Measurements from ENCODE around the gene PARD3. TPM values are rescaled to one million over a fixed set of nuclear protein-coding genes. Genes with fewer than 3 reads are reported as not detected.

The PARD3 gene
- total and polyA plus RNA-seq, 10 of the 15 experiments (the other 5 are each of a cell fraction or from before 2014, with no cell fraction given): 2.6 to 43.1 (median 13.9) TPM

- Histone ChIP-seq H3K4me1 (ENCODE audit: control insufficient read depth, insufficient read depth, low read length) (no peaks in the 10 kb centered on the region), H3K27me3 (replicated peaks in 1 of 2; ENCODE audit: control insufficient read depth in 2 of 2, insufficient read depth in 2 of 2, low read length in 1 of 2) (no peaks in the 10 kb centered on the region), H3K4me2 (ENCODE audit: control insufficient read depth, insufficient read depth) (no peak overlapping the region), H3K79me2 (ENCODE audit: control insufficient read depth, insufficient read depth, low read length) (no peaks in the 10 kb centered on the region), H2AFZ (ENCODE audit: control insufficient read depth, low read depth, low read length) (no peak overlapping the region), H4K20me1 (ENCODE audit: control insufficient read depth, insufficient read depth) (no peaks in the 10 kb centered on the region), H3K27ac (ENCODE audit: control insufficient read depth, insufficient read depth) (no peak overlapping the region), H3K9ac (ENCODE audit: control insufficient read depth, insufficient read depth, low read length) (no peak overlapping the region), H3K4me3 (no peak overlapping the region), H3K36me3 (ENCODE audit: control insufficient read depth in 2 of 2, insufficient read depth in 2 of 2, low read length in 1 of 2) (no peaks in the 10 kb centered on the region), H3K9me3 (replicated peaks; ENCODE audit: control insufficient read depth, insufficient read depth, low read length) (no peaks in the 10 kb centered on the region)
- POLR2A ChIA-PET: interaction anchor here (1.0 kb wide), 1 partner anchor 9 kb away, joined by 3 read pairs; no protein-coding TSS in a partner anchor
- ATAC-seq (no peak), FAIRE-seq (no peak), DNase-seq (ENCODE audit: low read depth, low spot score) (no peak)
- no peak for TF ChIP-seq SUZ12 (IDR thresholded peaks at IDR 0.05; ENCODE audit: unreplicated experiment)
- TF ChIP-seq NR2F1 (conservative IDR thresholded peaks at IDR 0.05): no peak
- TF ChIP-seq IKZF1 (conservative IDR thresholded peaks at IDR 0.05): no peak
- no peak for TF ChIP-seq NBN (IDR thresholded peaks at IDR 0.05)
- no peak for TF ChIP-seq ATF2 (IDR thresholded peaks at IDR 0.05; ENCODE audit: low read length)
- intact Hi-C loops (cut with micrococcal nuclease; ENCODE audit: unreplicated experiment) (no loop called here), in situ Hi-C loops (cut with MboI) (no loop called here)
- SMC1A ChIA-PET (ENCODE audit: uncharacterized antibody, unreplicated experiment): interaction anchor here (0.7 to 3.6 kb wide), 3 partner anchors 9 to 852 kb away, joined by 3 to 12 read pairs (median 3); partner anchors contain the start of gene NRP1
- CTCF ChIA-PET: no interaction called here
- 8% methylated on average over 3 of the region's 3 CpGs for WGBS (ENCODE audit: insufficient coverage, insufficient replicate concordance, low lambda C conversion rate, missing lambda C conversion rate)
- BruUV-seq (replicated peaks): no TSS peak
- RAD21 ChIA-PET (ENCODE audit: unreplicated experiment): interaction anchor here (1.4 kb wide), 1 partner anchor 14 kb away, joined by 4 read pairs; no protein-coding TSS in a partner anchor
These were observed 628.4 kb downstream of the PARD3 start for GRCh38 chr10:34186745-34187144.

GRCh38 chr10:34185998-34186397 is 629.1 kb downstream of the PARD3 start:
- in situ Hi-C loops (cut with MboI): no loop called here
- no peak for TF ChIP-seq NR2F1 (conservative IDR thresholded peaks at IDR 0.05)
- no peak for TF ChIP-seq CHD1 (IDR thresholded peaks at IDR 0.05; ENCODE audit: low read depth, low read length)
- no peak for TF ChIP-seq CHD4 (IDR thresholded peaks at IDR 0.05)
- no peak for TF ChIP-seq IRF5 (IDR thresholded peaks at IDR 0.05; ENCODE audit: borderline replicate concordance)
- no peak for ATAC-seq
- Histone ChIP-seq H3K9ac (ENCODE audit: control insufficient read depth, insufficient read depth, low read length) (no peak overlapping the region), H3K79me2 (ENCODE audit: control insufficient read depth, insufficient read depth, low read length) (no peaks in the 10 kb centered on the region), H2AFZ (ENCODE audit: control insufficient read depth, low read depth, low read length) (no peak overlapping the region), H3K9me3 (replicated peaks; ENCODE audit: control insufficient read depth, insufficient read depth, low read length) (no peaks in the 10 kb centered on the region), H4K20me1 (ENCODE audit: control insufficient read depth, insufficient read depth) (no peaks in the 10 kb centered on the region), H3K4me3 (no peak overlapping the region), H3K27me3 (replicated peaks in 1 of 2; ENCODE audit: control insufficient read depth in 2 of 2, insufficient read depth in 2 of 2, low read length in 1 of 2) (no peaks in the 10 kb centered on the region), H3K27ac (ENCODE audit: control insufficient read depth, insufficient read depth) (no peak overlapping the region), H3K4me2 (ENCODE audit: control insufficient read depth, insufficient read depth) (no peak overlapping the region), H3K36me3 (ENCODE audit: control insufficient read depth in 2 of 2, insufficient read depth in 2 of 2, low read length in 1 of 2) (no peaks in the 10 kb centered on the region), H3K4me1 (ENCODE audit: control insufficient read depth, insufficient read depth, low read length) (no peaks in the 10 kb centered on the region)
- BruUV-seq (replicated peaks): no TSS peak
- 42% methylated on average over 7 of the region's 7 CpGs for WGBS (ENCODE audit: insufficient coverage, insufficient replicate concordance, low lambda C conversion rate, missing lambda C conversion rate)
- FAIRE-seq: no peak
- DNase-seq (ENCODE audit: low read depth, low spot score): no peak
- ChIA-PET RAD21 (ENCODE audit: unreplicated experiment) (interaction anchor here (1.4 kb wide), 1 partner anchor 14 kb away, joined by 4 read pairs; no protein-coding TSS in a partner anchor), SMC1A (ENCODE audit: uncharacterized antibody, unreplicated experiment) (interaction anchor here (0.7 to 3.6 kb wide), 4 partner anchors 10 to 851 kb away, joined by 3 to 12 read pairs (median 3); partner anchors contain the start of gene NRP1), POLR2A (interaction anchor here (1.0 kb wide), 1 partner anchor 8 kb away, joined by 3 read pairs; no protein-coding TSS in a partner anchor), CTCF (interaction anchor here (0.7 kb wide), 1 partner anchor 16 kb away, joined by 4 read pairs; no protein-coding TSS in a partner anchor)
- intact Hi-C loops (cut with micrococcal nuclease; ENCODE audit: unreplicated experiment): no loop called here

All from GM12878 (cell line).